HepG2 (cell line): ENCODE measurements around the gene CST1.
"Not testable (repeated sequence)": the region's sequence is repeated elsewhere in the genome, so short reads cannot be mapped to it uniquely, and the experiment has no call there.

Source experiments
- CTCF ChIP-seq: sonication (generic); formaldehyde crosslinking; IDR thresholded peaks from 2 replicates; pipeline ENCODE4 v1.5.0; 2020; ENCODE audit warnings: mild to moderate bottlenecking, missing genetic modification reagents, moderate library complexity
- DMAP1 ChIP-seq: IDR thresholded peaks from 2 replicates; pipeline ENCODE4 v1.6.1; 2016
- FOXM1 ChIP-seq: sonication (generic); formaldehyde crosslinking; IDR thresholded peaks from 2 replicates; pipeline ENCODE4 v1.5.0; 2020; ENCODE audit warnings: missing genetic modification reagents
- HNF4A ChIP-seq: sonication (generic); formaldehyde crosslinking; IDR thresholded peaks from 2 replicates; pipeline ENCODE4 v1.4.0; 2020; ENCODE audit warnings: missing genetic modification reagents
- KDM5A ChIP-seq: fragments of 200-600 bp; sonication (generic); IDR thresholded peaks from 2 replicates; pipeline ENCODE4 v1.7.0; 2018; ENCODE audit warnings: antibody characterized with exemption, mild to moderate bottlenecking, low read length, borderline replicate concordance
- MLX ChIP-seq: IDR thresholded peaks from 2 replicates; pipeline ENCODE4 v1.6.1; 2016
- REST ChIP-seq, 2 experiments: IDR thresholded peaks; 2 replicates each; pipeline ENCODE4 v1.6.1; 2011 to 2012; ENCODE audit warnings: low read length in 2 of 2, borderline replicate concordance in 1 of 2, low read depth in 1 of 2, mild to moderate bottlenecking in 1 of 2, moderate library complexity in 1 of 2

- TF ChIP-seq CTCF; REST (IDR thresholded peaks at IDR 0.05; ENCODE audit: borderline replicate concordance in 1 of 2, low read depth in 1 of 2, low read length in 2 of 2); HNF4A (CRISPR knock-in tag); FOXM1 (CRISPR knock-in tag); DMAP1 (CRISPR knock-in tag); KDM5A; MLX: not testable (repeated sequence)
Measured at GRCh38 chr20:23719351-23719750, 31.4 kb downstream of the CST1 start.
